NCI-H226 (cell line): ENCODE measurements around the gene LRP2.
A peak's percentile ranks its signal among the peaks of the same experiment; 100 is the strongest.

Source experiments
- DNase-seq: peaks from one replicate; pipeline ENCODE4 v3.0.0-alpha.2; 2015

The LRP2 gene

DNA sequence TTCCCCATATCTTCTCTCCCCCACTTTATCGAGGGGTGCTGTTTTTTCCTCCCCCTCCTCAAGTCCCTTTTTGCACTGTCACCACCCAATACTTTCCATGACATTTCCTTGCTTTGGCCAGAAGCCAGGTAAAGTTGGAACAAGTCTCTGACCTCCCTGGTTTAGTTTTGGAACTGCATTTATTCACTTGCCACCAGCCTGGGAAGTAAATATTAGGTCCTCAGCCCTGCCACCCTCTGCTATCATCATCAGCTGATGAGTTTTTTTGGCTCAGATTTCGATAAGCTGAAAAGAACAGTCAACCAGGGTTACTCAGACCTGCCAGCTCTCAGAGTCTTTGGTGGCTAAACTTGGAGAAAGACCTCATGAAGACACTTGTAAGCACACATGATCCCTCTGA, 246.0 kb downstream of the LRP2 start:
- no peak for DNase-seq

- no peak for DNase-seq
These were observed 248.3 kb downstream of the LRP2 start for GRCh38 chr2:169114056-169114455.

- DNase-seq: no peak
These were observed 249.5 kb downstream of the LRP2 start for GRCh38 chr2:169112841-169113240.

DNA sequence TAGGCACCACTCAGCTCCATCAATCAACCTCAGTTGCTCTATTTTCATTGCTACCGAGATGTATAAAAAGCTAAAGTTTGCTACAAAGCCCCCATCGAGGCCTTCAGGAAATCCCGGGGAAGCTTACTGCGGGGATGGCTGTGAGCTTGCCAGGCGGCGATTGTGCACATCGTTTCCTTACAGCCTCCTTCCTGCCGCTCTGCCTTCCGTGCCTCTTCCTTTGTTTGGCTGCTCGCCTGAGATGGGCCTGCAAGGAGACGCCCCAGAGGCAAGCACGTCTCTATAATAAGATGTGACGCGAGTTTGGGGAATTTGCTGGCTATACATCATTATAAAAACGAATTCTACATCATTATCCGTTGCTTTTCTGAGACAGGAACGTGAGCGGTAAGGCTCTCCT, 251.4 kb downstream of the LRP2 start:
- no peak for DNase-seq

DNA sequence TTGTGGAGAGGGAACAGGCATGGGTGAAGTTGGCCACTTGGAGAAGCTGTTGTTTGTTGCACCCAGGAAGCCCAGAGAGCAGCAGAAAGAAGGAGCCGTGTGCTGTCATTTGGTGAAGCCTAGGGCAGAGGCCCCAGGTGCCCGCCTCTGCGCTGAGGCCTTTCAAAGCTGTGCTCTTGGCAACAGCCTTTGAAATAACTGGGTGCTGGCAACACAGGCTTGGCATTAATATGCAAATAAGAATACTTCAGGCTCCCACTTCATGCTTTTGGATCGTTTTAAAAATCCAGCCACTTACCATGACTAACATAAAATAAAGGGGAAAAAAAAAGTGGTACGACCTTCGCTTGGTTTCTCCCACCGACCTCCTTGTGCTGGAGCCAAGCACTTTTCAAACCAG, 251.9 kb downstream of the LRP2 start:
- no peak for DNase-seq

- DNase-seq: no peak
These were observed 252.6 kb downstream of the LRP2 start for GRCh38 chr2:169109502-169110409.

DNA sequence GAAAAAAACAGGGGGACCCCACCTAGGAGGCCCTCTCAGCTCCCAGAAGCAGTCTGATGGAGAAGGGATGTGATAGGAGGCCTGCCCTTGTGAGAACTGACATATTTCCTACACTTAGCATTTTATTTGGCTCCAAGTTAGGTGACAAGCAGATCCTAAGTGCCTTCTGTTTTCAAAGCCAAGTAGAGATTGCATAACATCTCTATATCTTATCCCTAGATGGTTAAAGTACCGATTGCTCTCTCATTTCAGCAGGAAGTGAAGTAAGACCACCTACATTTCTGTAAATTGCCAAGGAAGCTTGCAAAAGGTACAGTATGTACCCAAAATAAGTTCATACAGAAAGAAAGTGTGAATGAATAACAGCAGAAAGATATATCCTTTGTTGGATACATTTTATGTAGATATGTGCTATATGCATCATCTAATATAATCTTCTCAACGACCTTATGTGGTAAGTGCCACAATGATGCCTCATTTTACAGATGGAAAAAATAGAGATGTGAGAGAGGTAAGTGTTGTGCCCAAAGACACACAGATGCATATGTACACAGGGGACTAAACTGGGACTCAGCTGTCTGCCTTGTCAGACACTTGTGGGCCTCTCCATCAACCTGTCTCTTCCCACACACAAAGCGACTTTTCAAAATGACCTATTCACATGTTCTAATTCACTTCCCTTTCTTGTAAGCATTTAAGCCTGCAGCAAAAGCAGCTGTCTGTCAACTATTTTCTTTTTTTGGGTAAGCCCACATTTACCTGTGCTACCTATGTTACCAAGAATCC, 254.0 kb downstream of the LRP2 start:
- no peak for DNase-seq

DNA sequence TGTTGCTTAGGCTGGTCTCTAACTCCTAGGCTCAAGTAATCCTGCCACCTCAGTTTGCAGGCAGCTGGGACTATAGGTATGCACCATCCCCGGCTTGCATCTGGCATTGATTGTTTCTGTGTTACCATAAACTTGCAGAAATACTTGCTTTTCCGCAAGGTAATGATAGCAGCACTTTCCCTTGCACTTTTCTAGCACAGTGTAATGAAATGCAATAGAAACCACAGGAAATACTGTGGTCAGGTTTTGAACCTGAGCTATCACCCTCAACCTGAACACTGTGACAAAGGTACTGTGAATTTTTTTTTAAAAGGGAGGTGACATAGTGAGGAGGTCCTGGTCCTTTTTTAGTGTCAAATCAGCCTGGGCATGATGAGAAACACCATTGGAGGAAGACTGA, 254.7 kb downstream of the LRP2 start:
- DNase-seq: no peak

GRCh38 chr2:169106563-169107545, 255.5 kb downstream of the LRP2 start:
- DNase-seq: no peak

DNA sequence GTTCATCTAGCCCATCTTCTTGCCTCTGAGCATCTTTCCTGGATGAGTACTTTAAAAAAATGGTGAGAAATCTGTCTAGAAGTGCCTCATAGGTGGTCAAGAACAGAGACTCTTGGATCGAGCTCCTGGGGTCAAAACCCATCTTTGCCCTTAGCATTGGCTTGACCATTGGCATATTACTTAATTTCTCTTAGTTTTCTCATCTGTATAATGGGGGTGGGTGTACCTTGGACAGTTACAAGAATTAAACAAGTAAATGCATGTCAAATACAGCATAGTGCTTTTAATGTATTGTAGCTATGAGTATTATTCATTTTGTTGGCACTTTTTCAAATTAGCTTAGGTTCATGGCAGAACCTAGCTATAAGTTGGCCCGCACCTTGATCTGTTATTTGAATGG, 256.2 kb downstream of the LRP2 start:
- no peak for DNase-seq

DNA sequence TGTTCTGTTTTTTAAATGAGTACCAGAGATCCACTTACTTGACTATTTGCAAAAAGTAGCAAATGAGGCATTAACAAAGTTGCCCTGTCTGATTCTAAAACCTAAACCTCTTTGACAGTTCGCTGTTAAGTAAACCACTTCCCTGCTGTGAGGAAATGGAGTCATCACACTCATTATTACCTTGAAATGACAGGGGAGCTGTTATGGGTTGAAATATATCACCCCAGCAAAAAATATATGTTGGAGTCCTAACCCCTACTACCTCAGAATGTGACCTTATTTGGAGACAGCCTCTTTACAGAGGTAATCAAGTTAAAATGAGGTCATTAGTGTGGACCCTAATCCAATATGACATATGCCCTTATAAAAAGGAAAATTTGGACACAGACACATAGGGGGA, 256.9 kb downstream of the LRP2 start:
- no peak for DNase-seq

DNA sequence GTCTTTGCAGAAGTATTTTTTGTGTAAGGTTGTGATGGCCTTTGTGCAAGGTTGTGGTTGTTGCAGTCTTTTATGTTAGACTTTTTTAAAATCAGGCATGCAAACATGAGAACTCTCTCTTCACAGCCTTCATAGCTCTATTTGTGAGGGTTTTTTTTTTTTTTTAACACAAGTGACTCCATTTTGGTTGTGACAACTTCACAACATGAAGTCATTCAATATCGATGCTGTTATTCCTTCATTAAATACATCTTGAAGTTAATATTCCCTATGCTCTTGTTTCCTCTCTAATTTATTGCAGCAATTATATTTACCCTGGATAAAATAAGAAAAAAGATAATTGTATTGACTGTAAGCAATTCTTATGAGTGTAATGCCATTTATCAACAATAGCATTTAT, 257.5 kb downstream of the LRP2 start:
- no peak for DNase-seq

GRCh38 chr2:169095621-169096105, 266.7 kb downstream of the LRP2 start:
- DNase-seq: peak; percentile 98

- no peak for DNase-seq
These were observed 267.7 kb downstream of the LRP2 start for GRCh38 chr2:169094676-169095075.

GRCh38 chr2:169093535-169093934, 268.8 kb downstream of the LRP2 start:
- no peak for DNase-seq

DNA sequence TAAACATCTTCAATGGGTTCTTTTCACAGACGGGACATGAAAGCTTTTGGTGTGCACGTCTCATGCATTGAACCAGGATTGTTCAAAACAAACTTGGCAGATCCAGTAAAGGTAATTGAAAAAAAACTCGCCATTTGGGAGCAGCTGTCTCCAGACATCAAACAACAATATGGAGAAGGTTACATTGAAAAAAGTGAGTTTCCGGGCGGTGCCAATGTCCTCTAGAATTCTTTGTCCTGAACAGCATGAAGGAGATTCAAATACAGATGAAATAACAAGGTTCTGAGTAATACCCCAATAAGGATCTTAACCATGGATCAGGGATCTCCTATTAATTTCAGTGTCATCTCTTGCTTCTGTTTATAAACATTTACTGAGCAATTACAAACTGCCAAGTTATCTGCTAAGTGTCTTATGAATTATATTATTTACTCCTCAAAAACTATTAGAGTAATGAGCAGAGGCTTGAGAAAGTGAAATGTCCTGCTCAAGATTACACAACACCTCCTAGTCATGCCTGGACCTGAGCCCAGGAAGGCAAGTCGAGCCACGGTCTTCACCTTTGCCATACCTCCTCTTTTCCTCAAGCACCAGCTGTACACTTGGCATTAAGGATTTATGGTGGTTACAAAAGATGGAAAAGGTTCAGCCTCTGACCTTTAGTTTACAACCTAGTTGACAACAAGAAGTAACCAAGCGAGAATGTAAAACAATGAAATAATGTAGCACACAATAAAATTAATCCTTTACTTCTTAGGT, 270.4 kb downstream of the LRP2 start:
- peak; percentile 78 for DNase-seq

DNA sequence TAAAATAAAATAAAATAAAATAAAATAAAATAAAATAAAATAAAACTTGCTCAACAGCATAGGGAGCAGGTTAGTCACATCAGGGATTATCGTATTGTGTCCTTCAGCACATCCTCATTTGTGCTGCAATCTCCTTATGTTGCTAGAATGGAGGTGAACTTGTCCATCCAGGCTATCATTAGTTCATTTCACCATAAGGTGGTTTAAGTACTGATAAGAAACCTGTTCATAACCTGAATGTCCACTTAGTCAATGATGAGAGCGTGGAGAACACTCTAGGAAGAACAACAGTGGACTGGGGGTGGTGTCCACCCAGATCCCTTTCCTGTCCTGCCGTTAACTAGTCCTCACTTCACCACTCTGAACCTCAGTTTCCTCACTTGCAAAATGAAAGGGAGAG, 271.1 kb downstream of the LRP2 start:
- DNase-seq: no peak

DNA sequence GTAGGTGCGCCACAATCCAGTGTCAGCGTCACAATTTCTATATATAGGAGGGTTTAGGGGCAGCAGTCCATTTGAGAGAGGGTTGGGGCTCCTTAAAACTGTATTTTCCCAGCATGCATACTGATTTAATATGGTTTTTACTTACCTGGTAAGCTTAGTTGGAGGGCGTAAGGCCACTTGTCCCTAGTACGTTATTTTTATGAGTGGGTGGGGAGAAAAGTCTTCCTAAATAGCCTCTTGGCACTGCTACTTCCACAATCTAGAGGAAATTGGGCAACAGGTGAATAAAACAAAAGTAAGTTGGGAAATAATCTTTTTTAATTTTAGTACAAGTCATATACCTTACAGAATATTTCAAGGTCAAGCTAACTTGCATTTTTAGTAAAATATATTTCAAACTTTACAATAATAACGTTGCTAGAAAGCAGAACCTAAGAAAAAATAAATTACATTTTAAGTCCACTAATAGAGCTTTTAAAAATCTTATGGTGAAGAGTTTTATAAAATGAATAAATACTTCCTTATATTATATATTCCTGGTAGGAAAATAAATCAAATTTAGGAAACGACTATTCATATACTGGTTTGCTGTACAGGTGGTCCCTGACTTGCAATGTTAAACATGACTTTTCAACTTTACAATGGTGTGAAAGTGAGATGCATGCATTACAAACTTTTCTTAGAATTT, 272.1 kb downstream of the LRP2 start:
- DNase-seq: no peak

- DNase-seq: no peak
These were observed 273.2 kb downstream of the LRP2 start for GRCh38 chr2:169089182-169089581.

GRCh38 chr2:169087757-169088379, 274.5 kb downstream of the LRP2 start:
- DNase-seq: no peak
